ENCODE data around the gene RAB44.

Gene RAB44

DNA sequence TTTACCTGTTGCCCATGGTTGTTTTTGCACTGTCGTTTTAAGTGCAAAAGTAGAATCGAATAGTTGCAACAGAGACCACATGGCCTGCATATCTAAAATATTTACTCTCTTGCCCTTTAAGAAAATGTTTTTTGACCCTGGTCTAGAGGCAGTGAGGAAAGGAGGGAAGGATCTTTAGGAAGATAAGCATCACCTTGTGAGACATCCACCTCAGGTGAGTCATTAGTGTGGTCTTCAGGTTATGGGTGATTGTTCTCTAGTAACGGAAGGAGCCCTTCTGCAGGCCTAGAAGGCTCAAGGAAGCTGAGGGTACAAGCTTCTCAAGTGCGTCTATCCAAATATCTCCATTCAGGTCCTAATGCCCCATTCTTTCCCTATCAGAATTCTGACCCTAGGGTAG is 6.6 kb upstream of the RAB44 start:
- TF ChIP-seq, protein P1, sequence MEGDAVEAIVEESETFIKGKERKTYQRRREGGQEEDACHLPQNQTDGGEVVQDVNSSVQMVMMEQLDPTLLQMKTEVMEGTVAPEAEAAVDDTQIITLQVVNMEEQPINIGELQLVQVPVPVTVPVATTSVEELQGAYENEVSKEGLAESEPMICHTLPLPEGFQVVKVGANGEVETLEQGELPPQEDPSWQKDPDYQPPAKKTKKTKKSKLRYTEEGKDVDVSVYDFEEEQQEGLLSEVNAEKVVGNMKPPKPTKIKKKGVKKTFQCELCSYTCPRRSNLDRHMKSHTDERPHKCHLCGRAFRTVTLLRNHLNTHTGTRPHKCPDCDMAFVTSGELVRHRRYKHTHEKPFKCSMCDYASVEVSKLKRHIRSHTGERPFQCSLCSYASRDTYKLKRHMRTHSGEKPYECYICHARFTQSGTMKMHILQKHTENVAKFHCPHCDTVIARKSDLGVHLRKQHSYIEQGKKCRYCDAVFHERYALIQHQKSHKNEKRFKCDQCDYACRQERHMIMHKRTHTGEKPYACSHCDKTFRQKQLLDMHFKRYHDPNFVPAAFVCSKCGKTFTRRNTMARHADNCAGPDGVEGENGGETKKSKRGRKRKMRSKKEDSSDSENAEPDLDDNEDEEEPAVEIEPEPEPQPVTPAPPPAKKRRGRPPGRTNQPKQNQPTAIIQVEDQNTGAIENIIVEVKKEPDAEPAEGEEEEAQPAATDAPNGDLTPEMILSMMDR (IDR thresholded peaks at IDR 0.05) = no peak
- TF ChIP-seq ZFX (IDR thresholded peaks at IDR 0.05; ENCODE audit: borderline replicate concordance) = no peak
- H3K27ac ChIP-seq = no peak overlapping the region

DNA sequence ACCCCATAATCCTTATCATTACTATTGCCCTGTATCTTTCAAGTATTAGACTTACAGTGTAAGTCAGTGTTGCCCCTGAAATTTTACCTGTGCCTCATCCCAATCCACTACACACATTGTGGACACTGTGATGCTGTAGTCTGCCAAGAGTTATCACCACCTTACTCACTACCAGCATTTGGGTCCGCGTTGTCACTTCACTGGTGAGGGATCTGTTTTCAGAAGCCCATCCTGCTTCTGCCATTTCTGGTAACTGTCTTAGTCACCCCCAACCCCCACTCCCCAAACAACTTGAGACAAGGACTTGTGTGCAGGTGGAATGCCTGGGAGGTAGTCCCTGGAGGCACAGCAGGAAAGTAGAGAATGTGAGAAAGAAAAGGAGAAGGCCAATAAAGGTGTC is 6.0 kb upstream of the RAB44 start:
- no peak for TF ChIP-seq ZFX (IDR thresholded peaks at IDR 0.05; ENCODE audit: borderline replicate concordance)
- TF ChIP-seq, protein P1 (IDR thresholded peaks at IDR 0.05) = no peak
- no peak overlapping the region for H3K27ac ChIP-seq

DNA sequence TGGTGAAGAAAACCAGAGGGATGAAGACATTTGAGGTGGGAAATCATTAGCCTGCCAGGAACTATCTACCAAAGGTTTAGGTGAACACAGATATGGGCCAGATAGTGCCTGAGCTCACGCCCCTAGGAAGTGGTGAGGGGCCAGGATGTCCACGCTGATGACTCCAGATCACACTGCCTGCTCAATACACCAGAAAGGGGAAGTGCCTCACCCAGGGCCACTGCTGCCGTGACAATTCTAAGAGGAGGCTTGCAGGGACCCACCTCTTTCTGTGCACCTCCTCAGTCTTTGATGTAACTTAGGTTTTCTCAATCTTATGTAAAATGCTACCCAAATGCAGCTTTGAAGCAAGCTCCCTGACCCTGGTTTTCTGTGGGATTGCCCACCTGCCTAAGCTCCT is 5.4 kb upstream of the RAB44 start:
- H3K27ac ChIP-seq = no peak overlapping the region

DNA sequence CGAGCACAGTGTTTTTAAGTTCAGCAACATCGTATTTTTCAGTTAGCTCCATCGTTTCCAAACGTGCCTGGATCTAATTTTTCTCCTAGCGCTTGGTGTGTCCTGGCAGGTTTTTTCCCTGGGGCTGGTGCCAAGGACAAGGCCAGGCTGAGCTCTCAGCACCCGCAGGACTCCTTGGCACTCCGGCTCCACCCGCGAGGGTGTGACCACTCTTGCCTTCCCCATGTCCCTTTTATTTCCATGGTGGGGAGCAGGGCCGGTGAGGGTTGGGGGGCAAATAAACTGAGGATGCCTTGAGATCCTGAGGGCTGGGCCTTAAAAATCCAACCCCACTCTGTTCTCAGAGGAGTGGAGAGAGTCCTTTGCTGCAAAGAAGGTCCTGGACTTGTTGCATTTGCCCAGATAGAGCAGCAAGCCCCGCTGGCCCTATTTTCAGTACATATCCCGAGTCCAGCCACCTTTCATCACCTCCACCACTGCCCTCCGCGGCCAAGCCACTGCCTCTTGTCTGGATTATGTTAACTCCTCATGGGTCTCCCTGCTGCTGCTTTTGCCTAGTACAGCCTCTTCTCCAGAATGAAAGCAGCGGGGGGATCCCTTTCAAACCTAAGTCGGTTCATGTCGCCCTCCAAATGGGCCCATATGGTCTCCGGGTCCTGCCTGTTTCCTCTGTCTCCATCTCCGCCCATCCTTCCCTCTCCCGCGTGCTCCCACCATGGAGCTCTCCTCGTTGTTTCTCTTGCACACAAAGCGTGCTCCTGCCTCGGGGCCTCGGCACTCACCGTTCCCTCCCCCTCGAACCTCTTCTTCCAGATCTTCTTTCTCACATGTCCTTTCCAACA is 4.5 kb upstream of the RAB44 start:
- TF ChIP-seq ZFX (IDR thresholded peaks at IDR 0.05; ENCODE audit: borderline replicate concordance) = no peak
- TF ChIP-seq, protein P1 (IDR thresholded peaks at IDR 0.05) = no peak
- no peak overlapping the region for H3K27ac ChIP-seq

More for the DNA sequence above, 5.4 kb upstream of the RAB44 start:
- TF ChIP-seq ZFX (IDR thresholded peaks at IDR 0.05; ENCODE audit: borderline replicate concordance) = no peak
- TF ChIP-seq, protein P1 (IDR thresholded peaks at IDR 0.05) = no peak

DNA sequence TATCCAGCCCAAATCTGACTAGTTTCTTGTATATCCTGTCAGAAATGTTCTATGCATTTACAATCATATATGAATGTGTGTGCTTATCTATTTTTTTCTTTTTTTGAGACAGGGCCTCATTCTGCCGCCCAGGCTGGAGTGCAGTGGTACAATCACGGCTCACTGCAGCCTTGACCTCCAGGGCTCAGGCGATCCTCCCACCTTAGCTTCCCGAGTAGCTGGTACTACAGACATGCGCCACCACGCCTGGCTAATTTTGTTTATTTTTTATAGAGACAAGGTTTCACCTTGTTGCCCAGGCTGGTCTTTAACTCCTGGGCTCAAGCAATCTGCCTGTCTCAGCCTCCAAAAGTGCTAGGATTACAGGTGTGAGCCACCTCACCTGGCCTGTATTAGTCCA is 3.0 kb upstream of the RAB44 start:
- no peak overlapping the region for H3K27ac ChIP-seq
- TF ChIP-seq ZFX (IDR thresholded peaks at IDR 0.05; ENCODE audit: borderline replicate concordance) = no peak
- TF ChIP-seq, protein P1 (IDR thresholded peaks at IDR 0.05) = no peak

DNA sequence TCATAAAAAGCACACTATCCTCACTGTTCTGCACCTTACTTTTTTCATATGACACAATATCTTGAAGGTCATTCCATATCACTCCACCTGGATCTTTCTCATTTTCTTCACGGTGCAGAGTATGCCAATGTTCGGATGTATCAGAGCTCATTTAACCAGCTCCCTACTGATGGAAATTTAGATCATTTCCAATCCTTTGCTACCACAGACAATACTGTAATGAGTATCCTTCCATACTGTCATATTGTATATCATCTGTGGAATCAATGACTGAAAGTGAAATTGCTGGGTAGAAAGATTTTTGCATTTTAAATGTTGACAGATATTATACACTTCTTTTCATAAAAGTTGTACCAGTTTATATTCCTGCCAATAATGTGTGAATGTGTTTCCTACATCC is 2.2 kb upstream of the RAB44 start:
- no peak overlapping the region for H3K27ac ChIP-seq
- TF ChIP-seq, protein P1 (IDR thresholded peaks at IDR 0.05) = no peak
- no peak for TF ChIP-seq ZFX (IDR thresholded peaks at IDR 0.05; ENCODE audit: borderline replicate concordance)

DNA sequence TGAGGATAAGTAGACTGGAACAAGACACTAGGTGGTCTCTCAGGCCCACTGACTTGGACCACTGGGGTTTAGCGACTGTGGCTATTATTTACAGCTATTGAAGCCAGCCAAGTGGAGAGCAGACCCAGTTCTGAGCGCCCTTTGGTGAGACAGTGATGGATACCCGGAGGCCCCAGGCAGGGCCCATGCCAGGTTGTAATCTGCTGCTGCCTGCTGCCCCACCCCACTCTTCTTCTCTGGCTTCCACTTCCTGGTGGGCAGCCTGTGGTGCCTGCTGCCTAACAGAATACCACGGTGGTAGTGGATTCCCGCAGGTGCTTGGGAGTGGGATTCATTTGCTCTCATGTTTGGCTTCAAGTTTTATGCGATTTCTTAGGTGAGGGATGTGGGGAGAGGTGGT is 570 bp downstream of the RAB44 start:
- TF ChIP-seq, protein P1 (IDR thresholded peaks at IDR 0.05) = no peak
- TF ChIP-seq ZFX (IDR thresholded peaks at IDR 0.05; ENCODE audit: borderline replicate concordance) = no peak
- H3K27ac ChIP-seq = no peak overlapping the region
